GM21390 (cell line): ENCODE data around the gene PGAP6.
"Not testable (repeated sequence)": the region's sequence is repeated elsewhere in the genome, so short reads cannot be mapped to it uniquely, and the experiment has no call there.

Experiments
- ATAC-seq: cut with Tn5 transposase; IDR thresholded peaks from one replicate; pipeline ENCODE4 v1.9.1; 2021; ENCODE audit not compliant: unreplicated experiment

PGAP6 gene

GRCh38 chr16:352547-353403, 29.0 kb downstream of the PGAP6 start, which contains the start of gene AXIN1:
Gene AXIN1 (minus strand): TSS chr16:352723. CDS start chr16:347025, 5,698 bp downstream.
- peak; percentile 54 for ATAC-seq

GRCh38 chr16:351804-352520, 29.8 kb downstream of the PGAP6 start:
- ATAC-seq, result peak; percentile 23

- no peak for ATAC-seq
Measured at GRCh38 chr16:350203-350602, 31.6 kb downstream of the PGAP6 start.

- ATAC-seq, result no peak
Measured at GRCh38 chr16:349211-349610, 32.6 kb downstream of the PGAP6 start.

GRCh38 chr16:348495-348894, 33.3 kb downstream of the PGAP6 start:
- not testable (repeated sequence) for ATAC-seq

GRCh38 chr16:347203-347602, 34.6 kb downstream of the PGAP6 start:
- no peak for ATAC-seq

- ATAC-seq, result no peak
Measured at GRCh38 chr16:346587-346986, 35.2 kb downstream of the PGAP6 start.

GRCh38 chr16:345772-346171, 36.0 kb downstream of the PGAP6 start:
- ATAC-seq, result no peak

GRCh38 chr16:342455-343213, 39.1 kb downstream of the PGAP6 start:
- no peak for ATAC-seq

GRCh38 chr16:341974-342336, 39.8 kb downstream of the PGAP6 start:
- not testable (repeated sequence) for ATAC-seq

GRCh38 chr16:341095-341973, 40.4 kb downstream of the PGAP6 start:
- ATAC-seq, result not testable (repeated sequence)

- no peak for ATAC-seq
Measured at GRCh38 chr16:340370-341091, 41.2 kb downstream of the PGAP6 start.

GRCh38 chr16:339680-340079, 42.1 kb downstream of the PGAP6 start:
- no peak for ATAC-seq

- no peak for ATAC-seq
Measured at GRCh38 chr16:337975-338575, 43.7 kb downstream of the PGAP6 start.

- no peak for ATAC-seq
Measured at GRCh38 chr16:337437-337836, 44.3 kb downstream of the PGAP6 start.

GRCh38 chr16:336269-336668, 45.5 kb downstream of the PGAP6 start:
- no peak for ATAC-seq

GRCh38 chr16:334861-335632, 46.7 kb downstream of the PGAP6 start:
- ATAC-seq, result not testable (repeated sequence)

- ATAC-seq, result not testable (repeated sequence)
Measured at GRCh38 chr16:334164-334832, 47.5 kb downstream of the PGAP6 start.
